GM19328 (cell line): Measurements from ENCODE around the gene UFL1.

Experiments used
- ATAC-seq: cut with Tn5 transposase; IDR thresholded peaks from one replicate; pipeline ENCODE4 v1.9.1; 2021; ENCODE audit warnings: mild to moderate bottlenecking, moderate library complexity; ENCODE audit not compliant: unreplicated experiment

The UFL1 gene

DNA sequence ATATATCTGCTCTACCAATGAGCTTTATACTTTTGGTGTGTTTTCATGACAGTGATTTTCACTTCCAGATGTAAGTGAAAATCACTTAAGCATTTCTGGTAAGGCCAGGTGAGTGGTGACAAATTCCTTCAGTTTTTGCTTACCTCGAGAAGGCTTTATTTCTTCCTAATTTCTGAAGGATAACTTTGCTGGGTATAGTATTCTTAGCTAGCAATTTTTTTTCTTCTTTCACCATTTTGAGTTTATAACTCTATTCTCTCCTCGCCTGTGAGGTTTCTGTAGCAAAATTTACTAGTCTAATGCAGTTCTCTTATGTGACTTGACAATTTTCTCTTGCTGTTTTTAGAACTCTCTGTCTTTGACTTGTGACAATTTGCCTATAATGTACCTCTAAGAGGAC is 48.4 kb downstream of the UFL1 start:
- no peak for ATAC-seq

DNA sequence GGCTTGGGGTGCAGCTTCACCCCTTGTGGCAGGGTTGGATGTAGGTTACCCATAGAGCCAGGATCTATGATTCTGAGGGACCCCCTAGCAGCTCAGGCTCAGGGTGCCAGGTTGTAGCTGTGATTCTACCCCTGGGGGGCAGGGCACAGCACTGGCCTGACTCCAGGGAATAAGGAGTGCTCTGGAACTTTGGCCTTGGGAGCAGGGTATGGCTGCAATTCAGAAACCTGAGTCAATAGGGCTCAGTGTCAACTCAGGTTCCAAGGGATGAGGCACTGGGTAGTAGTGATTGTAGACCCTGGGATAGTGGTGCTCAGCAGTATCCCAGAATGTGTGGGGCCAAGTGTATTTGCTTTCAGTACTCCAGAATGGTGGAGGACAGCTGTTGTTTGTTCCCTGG is 49.9 kb downstream of the UFL1 start:
- no peak for ATAC-seq

DNA sequence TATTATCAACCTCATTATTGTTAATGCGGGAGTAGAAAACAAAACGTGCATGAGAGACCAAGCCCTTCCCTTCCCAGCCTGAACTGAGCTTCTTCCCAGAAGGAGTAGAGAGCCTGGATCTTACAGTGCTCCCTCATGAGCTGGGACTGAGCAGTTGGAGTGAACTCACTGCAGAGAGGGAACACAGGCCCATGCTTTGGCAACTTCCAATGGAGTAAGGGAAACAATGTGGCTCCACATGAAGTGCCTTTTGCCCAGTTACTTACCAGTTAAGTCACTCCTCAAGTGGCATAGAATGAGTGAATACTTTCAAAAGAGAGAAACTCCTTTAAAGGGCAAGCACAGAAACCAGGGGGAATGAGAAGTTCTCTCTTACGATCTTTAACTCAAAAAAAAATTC is 53.8 kb downstream of the UFL1 start:
- no peak for ATAC-seq

DNA sequence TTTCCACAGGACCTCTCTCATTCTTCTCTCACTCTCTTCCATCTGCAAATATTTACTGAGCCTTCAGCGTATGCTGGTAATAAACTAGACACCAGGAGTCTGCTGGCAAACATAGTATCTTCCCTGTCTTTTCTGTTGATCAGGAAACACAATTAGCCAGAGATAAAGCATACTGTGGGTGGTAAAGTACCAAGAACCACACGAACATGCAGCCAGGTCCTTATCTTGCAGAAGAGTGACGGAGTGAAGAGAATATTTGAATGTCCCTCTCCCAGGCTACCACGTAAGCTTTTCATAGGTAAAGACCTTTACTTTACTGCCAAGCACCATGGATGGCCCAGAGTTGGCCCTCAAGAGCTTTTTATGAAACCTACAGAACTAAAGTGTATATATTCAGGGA is 54.6 kb downstream of the UFL1 start:
- no peak for ATAC-seq

DNA sequence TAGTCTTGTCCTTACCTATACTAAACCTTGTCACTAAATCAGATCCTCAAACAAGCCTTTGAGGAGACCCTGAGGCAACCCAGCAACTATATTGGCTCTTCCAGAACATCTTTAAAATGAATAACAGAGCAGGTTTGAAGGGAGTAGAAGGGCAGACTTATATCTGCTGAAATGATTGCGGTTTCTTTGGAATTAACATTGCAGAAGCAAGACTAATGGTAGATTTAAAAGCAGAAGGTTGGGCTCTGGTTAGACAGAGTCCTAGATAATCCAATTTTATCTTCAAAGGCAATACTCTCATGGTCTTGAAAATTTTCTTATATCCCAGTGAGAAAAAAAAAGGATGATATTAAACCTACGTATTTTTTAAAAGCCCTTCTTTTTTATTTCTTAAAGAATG is 60.4 kb downstream of the UFL1 start:
- no peak for ATAC-seq

DNA sequence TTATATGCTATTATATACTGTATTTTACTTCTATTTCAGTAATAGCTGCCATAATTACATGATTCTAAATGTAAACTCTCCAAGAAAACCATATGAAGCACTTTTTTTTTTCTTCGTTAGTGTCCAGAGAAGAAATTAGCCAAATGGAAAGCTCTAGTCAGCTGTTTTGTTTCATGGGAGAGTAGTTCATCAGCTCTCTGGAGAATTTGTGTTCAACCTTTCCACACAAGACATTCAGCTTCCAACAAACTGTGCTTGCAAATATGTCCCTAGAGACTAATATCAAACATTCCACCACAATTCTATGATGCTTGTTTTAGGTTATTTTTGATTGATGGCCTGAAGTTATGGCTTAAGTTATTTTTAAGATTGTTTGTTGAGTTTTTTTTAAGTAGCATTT is 60.8 kb downstream of the UFL1 start:
- no peak for ATAC-seq

DNA sequence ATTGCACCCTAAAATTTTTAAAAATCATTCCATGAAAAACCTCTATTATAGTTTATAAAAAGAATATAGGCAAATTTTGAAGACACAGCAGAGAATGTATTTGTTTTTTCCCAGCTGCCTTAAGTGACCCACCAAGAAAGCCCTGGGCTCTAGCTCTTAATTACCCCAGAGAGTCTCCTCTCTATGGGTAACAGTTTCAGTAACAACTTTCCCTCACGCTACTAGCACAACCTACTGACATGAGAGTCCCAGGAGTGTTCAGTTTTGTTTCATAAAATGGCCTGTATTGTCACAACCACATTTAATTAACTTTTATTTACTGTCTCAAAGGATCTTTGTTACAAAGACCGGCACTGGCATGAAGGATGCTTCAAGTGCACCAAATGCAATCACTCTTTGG is 82.8 kb downstream of the UFL1 start:
- ATAC-seq: no peak
